GM12875 (cell line): ENCODE measurements around the gene KIF3A.

Experiments used
- H3K4me3 ChIP-seq: one replicate; pipeline ENCODE4 v1.5.1; 2011; ENCODE audit warnings: low read depth, low read length, control low read depth
- CTCF ChIP-seq: IDR thresholded peaks from 2 replicates; pipeline ENCODE4 v1.5.1; 2011; ENCODE audit warnings: low read depth, mild to moderate bottlenecking, control low read depth, inconsistent platforms, low read length, moderate library complexity, borderline replicate concordance; ENCODE audit not compliant: insufficient read depth

Gene KIF3A

GRCh38 chr5:132775476-132775961, 38.2 kb upstream of the KIF3A start:
- H3K4me3 ChIP-seq = no peak overlapping the region
- no peak for TF ChIP-seq CTCF

- H3K4me3 ChIP-seq = no peak overlapping the region
- TF ChIP-seq CTCF = no peak
Measured at GRCh38 chr5:132774896-132775295, 37.5 kb upstream of the KIF3A start.

- no peak overlapping the region for H3K4me3 ChIP-seq
- TF ChIP-seq CTCF = no peak
Measured at GRCh38 chr5:132774406-132774805, 37.1 kb upstream of the KIF3A start.

- no peak for TF ChIP-seq CTCF
- no peak overlapping the region for H3K4me3 ChIP-seq
Measured at GRCh38 chr5:132773601-132774355, 36.4 kb upstream of the KIF3A start.

- H3K4me3 ChIP-seq = no peak overlapping the region
- TF ChIP-seq CTCF = no peak
Measured at GRCh38 chr5:132773114-132773513, 35.8 kb upstream of the KIF3A start.

- no peak overlapping the region for H3K4me3 ChIP-seq
- no peak for TF ChIP-seq CTCF
Measured at GRCh38 chr5:132772291-132773070, 35.1 kb upstream of the KIF3A start.
